NT2/D1 (cell line): Measurements from ENCODE around the gene PHF5A.

ENCODE experiments used
- SUZ12 ChIP-seq: IDR thresholded peaks from 2 replicates; pipeline ENCODE4 v1.6.1; 2011; ENCODE audit not compliant: insufficient read length, insufficient read depth; ENCODE audit errors: extremely low read depth
- YY1 ChIP-seq: IDR thresholded peaks from 2 replicates; pipeline ENCODE4 v1.6.1; 2011; ENCODE audit not compliant: insufficient read length, insufficient read depth
- ZNF274 ChIP-seq: IDR thresholded peaks from 2 replicates; pipeline ENCODE4 v1.6.1; 2011; ENCODE audit warnings: mild to moderate bottlenecking, low read depth, low read length

DNA sequence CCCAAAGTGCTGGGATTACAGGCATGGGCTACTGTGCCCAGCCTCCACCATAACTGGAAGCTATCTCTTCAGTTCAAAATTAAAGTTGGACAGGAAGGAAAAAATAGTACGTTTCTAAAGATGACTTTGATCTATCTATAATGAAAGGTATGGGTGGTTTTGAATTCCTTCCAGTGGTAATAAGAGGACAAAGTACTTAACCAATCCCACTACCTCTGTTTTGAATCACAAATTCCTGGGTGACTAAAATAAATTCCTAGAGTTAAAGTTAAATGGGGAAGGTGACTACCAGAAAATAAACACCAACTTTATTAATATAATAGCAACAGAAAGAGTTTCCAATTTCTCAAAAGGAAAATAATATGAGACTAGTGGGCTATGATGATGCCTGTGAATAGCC, 9.1 kb downstream of the PHF5A start:
- no peak for TF ChIP-seq YY1
- no peak for TF ChIP-seq SUZ12
- no peak for TF ChIP-seq ZNF274
